MM.1S (cell line): ENCODE measurements around the gene TXLNA.

Source experiments
- EZH2 ChIP-seq: fragments of 300-600 bp; sonication (generic); optimal IDR thresholded peaks from 2 replicates; pipeline ENCODE3; 2017; ENCODE audit warnings: low read depth, mild to moderate bottlenecking, antibody characterized with exemption, low read length, mixed read lengths
- TF ChIP-seq, protein P1 (sequence below): fragments of 300-600 bp; sonication (generic); IDR thresholded peaks from 2 replicates; pipeline ENCODE4 v1.5.1; 2016; ENCODE audit warnings: antibody characterized with exemption, low read length, mixed read lengths

DNA sequence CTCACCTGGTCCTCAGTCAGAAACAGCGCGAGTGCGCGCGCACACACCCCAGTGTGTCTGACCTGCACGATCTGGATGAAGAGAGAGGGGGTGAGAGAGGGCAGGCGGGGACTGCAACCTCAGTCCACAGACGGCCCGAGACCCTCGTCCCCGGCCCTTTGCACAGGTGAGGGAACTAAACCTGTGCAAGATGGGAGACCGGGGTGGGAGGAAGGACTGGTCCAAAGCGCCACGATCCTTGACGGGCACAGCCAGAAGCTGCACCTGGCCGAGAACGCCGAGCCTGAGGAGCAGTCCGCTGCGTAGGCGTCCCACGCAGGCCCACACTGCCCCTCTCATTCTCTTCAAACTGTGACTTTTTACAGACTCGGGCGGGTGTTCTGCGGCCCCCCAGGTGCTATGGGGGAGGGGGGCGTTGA is 25.5 kb downstream of the TXLNA start:
- TF ChIP-seq, protein P1, sequence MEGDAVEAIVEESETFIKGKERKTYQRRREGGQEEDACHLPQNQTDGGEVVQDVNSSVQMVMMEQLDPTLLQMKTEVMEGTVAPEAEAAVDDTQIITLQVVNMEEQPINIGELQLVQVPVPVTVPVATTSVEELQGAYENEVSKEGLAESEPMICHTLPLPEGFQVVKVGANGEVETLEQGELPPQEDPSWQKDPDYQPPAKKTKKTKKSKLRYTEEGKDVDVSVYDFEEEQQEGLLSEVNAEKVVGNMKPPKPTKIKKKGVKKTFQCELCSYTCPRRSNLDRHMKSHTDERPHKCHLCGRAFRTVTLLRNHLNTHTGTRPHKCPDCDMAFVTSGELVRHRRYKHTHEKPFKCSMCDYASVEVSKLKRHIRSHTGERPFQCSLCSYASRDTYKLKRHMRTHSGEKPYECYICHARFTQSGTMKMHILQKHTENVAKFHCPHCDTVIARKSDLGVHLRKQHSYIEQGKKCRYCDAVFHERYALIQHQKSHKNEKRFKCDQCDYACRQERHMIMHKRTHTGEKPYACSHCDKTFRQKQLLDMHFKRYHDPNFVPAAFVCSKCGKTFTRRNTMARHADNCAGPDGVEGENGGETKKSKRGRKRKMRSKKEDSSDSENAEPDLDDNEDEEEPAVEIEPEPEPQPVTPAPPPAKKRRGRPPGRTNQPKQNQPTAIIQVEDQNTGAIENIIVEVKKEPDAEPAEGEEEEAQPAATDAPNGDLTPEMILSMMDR: no peak
- no peak for TF ChIP-seq EZH2
